Fibroblast of lung (primary cell): ENCODE measurements around the gene GEN1. TPM values are rescaled to one million over a fixed set of nuclear protein-coding genes. Genes with fewer than 3 reads are reported as not detected.

Experiments used
- DNase-seq, 2 donors: peaks; one replicate each; pipeline versions ENCODE4 v3.0.0 to v3.0.0-alpha.2; 2010; ENCODE audit warnings: low read depth in 2 of 2
- H2AFZ ChIP-seq: 2 replicates; pipeline ENCODE4 v1.5.1; 2012; ENCODE audit warnings: low read length, control low read depth, inconsistent platforms
- H3K27ac ChIP-seq: 2 replicates; pipeline ENCODE4 v1.5.1; 2011; ENCODE audit warnings: low read length, control low read depth; ENCODE audit not compliant: insufficient read depth
- H3K27me3 ChIP-seq: 2 replicates; pipeline ENCODE4 v1.5.1; 2011; ENCODE audit warnings: mild to moderate bottlenecking, low read length; ENCODE audit not compliant: control insufficient read depth, insufficient read depth
- H3K36me3 ChIP-seq: 2 replicates; pipeline ENCODE4 v1.5.1; 2011; ENCODE audit warnings: low read length; ENCODE audit not compliant: control insufficient read depth, insufficient read depth
- H3K4me1 ChIP-seq: 2 replicates; pipeline ENCODE4 v1.5.1; 2011; ENCODE audit warnings: low read length; ENCODE audit not compliant: control insufficient read depth, insufficient read depth; ENCODE audit errors: extremely low read depth
- H3K4me2 ChIP-seq: 2 replicates; pipeline ENCODE4 v1.5.1; 2011; ENCODE audit warnings: low read length, control low read depth; ENCODE audit not compliant: insufficient read depth; ENCODE audit errors: extremely low read depth
- H3K4me3 ChIP-seq, 4 experiments: fragments of 200-600 bp in 1 of 4; sonication (generic) in 1 of 4; replicated peaks in 1 of 4; 2 replicates each; pipeline ENCODE4 v1.5.1; 2011 to 2016; ENCODE audit warnings: low read length in 4 of 4, low read depth in 3 of 4, mild to moderate bottlenecking in 3 of 4, control low read depth in 2 of 4, inconsistent platforms in 1 of 4, mixed read lengths in 1 of 4; ENCODE audit not compliant: insufficient read depth in 1 of 4; ENCODE audit errors: control extremely low read depth in 1 of 4
- H3K79me2 ChIP-seq: 2 replicates; pipeline ENCODE4 v1.5.1; 2012; ENCODE audit warnings: mild to moderate bottlenecking, low read length, inconsistent platforms; ENCODE audit not compliant: control insufficient read depth, insufficient read depth
- H3K9ac ChIP-seq: 2 replicates; pipeline ENCODE4 v1.5.1; 2011; ENCODE audit warnings: mild to moderate bottlenecking, low read length, control low read depth; ENCODE audit not compliant: insufficient read depth
- H3K9me3 ChIP-seq: 2 replicates; pipeline ENCODE4 v1.5.1; 2012; ENCODE audit warnings: low read depth, low read length; ENCODE audit not compliant: control insufficient read depth, insufficient read depth
- H4K20me1 ChIP-seq: 2 replicates; pipeline ENCODE4 v1.5.1; 2011; ENCODE audit warnings: low read length; ENCODE audit not compliant: control insufficient read depth, insufficient read depth; ENCODE audit errors: extremely low read depth
- EZH2 ChIP-seq: IDR thresholded peaks from 2 replicates; pipeline ENCODE4 v1.5.1; 2012; ENCODE audit warnings: low read length, control low read depth, mild to moderate bottlenecking; ENCODE audit errors: missing control alignments
- polyA plus RNA-seq, 2 donors: library from polyadenylated mRNA; depleted of rRNA in 1 of 2; stranded (reverse) in 1 of 2; unstranded in 1 of 2; fragments of >200 nt; gene quantifications; 2 replicates each; pipeline ENCODE4 v1.2.1, GENCODE V29; 2011 to 2012; ENCODE audit warnings: missing spikeins in 1 of 2
- total RNA-seq: library from RNA; depleted of rRNA; stranded (reverse); fragments of >200 nt; gene quantifications from 2 replicates; pipeline ENCODE4 v1.2.1, GENCODE V29; 2014
- TF ChIP-seq, protein P1 (sequence below), 2 donors: IDR thresholded peaks in 1 of 2; conservative IDR thresholded peaks in 1 of 2; 1 replicate in 1 of 2; 2 replicates in 1 of 2; pipeline ENCODE4 v1.5.1; 2011 to 2012; ENCODE audit warnings: low read length in 2 of 2, control low read depth in 1 of 2, inconsistent platforms in 1 of 2, low read depth in 1 of 2, mild to moderate bottlenecking in 1 of 2

Gene GEN1
- total and polyA plus RNA-seq, 2 donors (not counting 1 experiment from before 2014, with no cell fraction given) = 5.0 to 5.6 TPM

DNA sequence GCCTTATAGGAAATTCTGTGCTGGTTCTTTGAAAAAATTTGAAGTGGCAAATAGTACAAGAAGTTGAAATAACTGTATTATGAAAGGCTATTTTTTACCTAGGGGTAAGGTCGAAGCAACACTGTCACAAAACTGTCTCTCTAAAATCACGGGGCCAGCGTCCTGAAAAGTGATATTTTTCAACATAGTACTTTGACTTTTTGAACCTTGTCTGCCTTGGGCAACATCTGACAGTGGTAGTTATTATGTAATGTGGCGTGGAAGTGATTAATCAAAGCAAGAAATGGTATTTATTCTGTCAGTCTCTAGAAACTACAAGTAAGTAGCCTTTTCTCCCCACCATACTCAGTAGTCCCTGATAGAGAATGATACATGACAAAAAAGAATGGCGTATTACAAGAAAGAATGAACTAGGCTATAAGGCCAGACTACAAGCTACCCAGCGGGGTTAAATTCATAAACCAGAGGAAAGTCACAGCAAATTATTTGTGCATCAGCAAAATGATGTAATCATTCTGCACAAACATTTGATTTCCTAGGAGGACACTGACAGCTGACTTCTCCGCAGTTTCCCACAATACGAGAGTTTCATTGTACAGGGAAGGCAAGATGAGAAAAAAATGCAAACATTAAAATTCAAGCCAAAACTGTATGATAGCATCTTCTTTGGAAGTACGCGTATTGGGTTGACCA is 9.8 kb downstream of the GEN1 start:
- no peak overlapping the region for H3K4me2 ChIP-seq
- H4K20me1 ChIP-seq = no peaks in the 10 kb centered on the region
- H3K27ac ChIP-seq = no peak overlapping the region
- peaks cover 12% of the 10 kb centered on the region for H3K79me2 ChIP-seq
- H3K27me3 ChIP-seq = no peaks in the 10 kb centered on the region
- no peak overlapping the region for H3K4me3 ChIP-seq
- no peak for DNase-seq
- H3K4me1 ChIP-seq = no peaks in the 10 kb centered on the region
- no peak overlapping the region for H3K9ac ChIP-seq
- H3K9me3 ChIP-seq = no peaks in the 10 kb centered on the region
- TF ChIP-seq, protein P1, sequence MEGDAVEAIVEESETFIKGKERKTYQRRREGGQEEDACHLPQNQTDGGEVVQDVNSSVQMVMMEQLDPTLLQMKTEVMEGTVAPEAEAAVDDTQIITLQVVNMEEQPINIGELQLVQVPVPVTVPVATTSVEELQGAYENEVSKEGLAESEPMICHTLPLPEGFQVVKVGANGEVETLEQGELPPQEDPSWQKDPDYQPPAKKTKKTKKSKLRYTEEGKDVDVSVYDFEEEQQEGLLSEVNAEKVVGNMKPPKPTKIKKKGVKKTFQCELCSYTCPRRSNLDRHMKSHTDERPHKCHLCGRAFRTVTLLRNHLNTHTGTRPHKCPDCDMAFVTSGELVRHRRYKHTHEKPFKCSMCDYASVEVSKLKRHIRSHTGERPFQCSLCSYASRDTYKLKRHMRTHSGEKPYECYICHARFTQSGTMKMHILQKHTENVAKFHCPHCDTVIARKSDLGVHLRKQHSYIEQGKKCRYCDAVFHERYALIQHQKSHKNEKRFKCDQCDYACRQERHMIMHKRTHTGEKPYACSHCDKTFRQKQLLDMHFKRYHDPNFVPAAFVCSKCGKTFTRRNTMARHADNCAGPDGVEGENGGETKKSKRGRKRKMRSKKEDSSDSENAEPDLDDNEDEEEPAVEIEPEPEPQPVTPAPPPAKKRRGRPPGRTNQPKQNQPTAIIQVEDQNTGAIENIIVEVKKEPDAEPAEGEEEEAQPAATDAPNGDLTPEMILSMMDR (conservative IDR thresholded peaks at IDR 0.05 in 1 of 2, IDR thresholded peaks at IDR 0.05 in 1 of 2; ENCODE audit: low read depth in 1 of 2, low read length in 2 of 2) = no peak
- no peak for TF ChIP-seq EZH2
- H3K36me3 ChIP-seq = peaks cover under 1% of the 10 kb centered on the region
- no peak overlapping the region for H2AFZ ChIP-seq

DNA sequence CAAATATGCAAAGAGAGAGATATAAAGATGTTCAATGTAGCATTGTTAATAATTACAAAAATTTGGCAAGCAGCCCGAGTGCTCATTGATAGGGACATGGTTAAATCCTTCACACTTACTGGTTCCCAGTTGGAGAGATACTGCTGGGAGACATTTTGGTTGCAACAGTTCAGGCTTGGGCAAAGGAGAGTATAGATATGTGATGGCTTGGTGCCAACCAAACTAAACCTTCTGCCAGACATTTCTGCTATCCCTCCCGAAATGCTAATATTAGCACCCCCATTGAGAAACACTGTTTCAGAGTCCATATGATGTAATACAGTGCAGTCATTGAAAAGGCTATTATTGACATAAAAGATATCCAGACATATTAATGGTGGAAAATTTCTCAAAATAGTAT is 11.5 kb downstream of the GEN1 start:
- H3K27ac ChIP-seq = no peak overlapping the region
- peaks cover 2% of the 10 kb centered on the region for H3K36me3 ChIP-seq
- no peak overlapping the region for H3K9ac ChIP-seq
- no peaks in the 10 kb centered on the region for H3K27me3 ChIP-seq
- TF ChIP-seq EZH2 = no peak
- TF ChIP-seq, protein P1 (conservative IDR thresholded peaks at IDR 0.05 in 1 of 2, IDR thresholded peaks at IDR 0.05 in 1 of 2; ENCODE audit: low read depth in 1 of 2, low read length in 2 of 2) = no peak
- H3K79me2 ChIP-seq = no peaks in the 10 kb centered on the region
- no peaks in the 10 kb centered on the region for H3K4me1 ChIP-seq
- no peak overlapping the region for H3K4me2 ChIP-seq
- H3K4me3 ChIP-seq = no peak overlapping the region
- no peaks in the 10 kb centered on the region for H3K9me3 ChIP-seq
- H2AFZ ChIP-seq = no peak overlapping the region
- no peaks in the 10 kb centered on the region for H4K20me1 ChIP-seq
- DNase-seq = no peak

DNA sequence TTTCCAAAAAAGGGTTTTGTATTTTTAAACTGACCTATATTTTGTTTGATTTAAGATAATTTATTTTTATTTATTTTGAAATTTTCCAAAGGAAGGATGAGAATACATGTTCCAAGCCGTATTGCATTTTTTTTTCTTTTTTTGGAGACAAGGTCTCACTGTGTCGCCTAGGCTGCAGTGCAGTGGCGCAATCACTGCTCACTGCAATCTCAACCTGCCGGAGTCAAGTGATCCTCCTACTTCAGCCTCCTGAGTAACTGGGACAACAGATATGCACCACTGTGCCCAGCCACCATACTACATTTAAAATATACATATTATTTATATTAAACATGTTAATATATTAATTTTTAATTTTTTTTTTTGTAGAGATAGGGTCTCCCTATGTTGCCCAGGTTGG is 15.0 kb downstream of the GEN1 start:
- H3K27ac ChIP-seq = no peak overlapping the region

More for the DNA sequence above, 15.0 kb downstream of the GEN1 start:
- Histone ChIP-seq H3K27me3 (no peaks in the 10 kb centered on the region), H3K4me3 (no peak overlapping the region), H3K9ac (no peak overlapping the region), H2AFZ (no peak overlapping the region), H3K4me1 (no peaks in the 10 kb centered on the region), H3K79me2 (no peaks in the 10 kb centered on the region), H4K20me1 (no peaks in the 10 kb centered on the region), H3K4me2 (no peak overlapping the region), H3K9me3 (no peaks in the 10 kb centered on the region), H3K36me3 (peaks cover 2% of the 10 kb centered on the region)
- no peak for TF ChIP-seq EZH2
- TF ChIP-seq, protein P1 (conservative IDR thresholded peaks at IDR 0.05 in 1 of 2, IDR thresholded peaks at IDR 0.05 in 1 of 2; ENCODE audit: low read depth in 1 of 2, low read length in 2 of 2) = no peak
- DNase-seq = no peak
